Right lobe of liver (tissue), 4 donors: Measurements from ENCODE around the gene PRR19.

Experiments used
- CTCF ChIP-seq, 4 donors: fragments of 200-600 bp in 3 of 4; fragments of 450-650 bp in 1 of 4; IDR thresholded peaks; one replicate each; pipeline versions ENCODE4 v1.5.1 to v1.8.0; 2016 to 2022; ENCODE audit warnings: antibody characterized with exemption in 4 of 4, mild to moderate bottlenecking in 2 of 4
- POLR2A ChIP-seq: fragments of 450-650 bp; IDR thresholded peaks from one replicate; pipeline ENCODE4 v1.6.1; 2017; ENCODE audit warnings: antibody characterized with exemption, mild to moderate bottlenecking
- donor health status: DM: no; HTN: no; CAD: no.
- donor health status: DM: no; HTN: no; CAD: no.
- donor health status: DM: no; HTN: yes; CAD: no.

GRCh38 chr19:42349378-42350107, 47.6 kb downstream of the PRR19 start:
- no peak for TF ChIP-seq CTCF (IDR thresholded peaks at IDR 0.05)
- TF ChIP-seq POLR2A, result no peak
